Ishikawa (cell line): ENCODE results near the gene ZNF552.

ENCODE experiments used
- CREB1 ChIP-seq: IDR thresholded peaks from 2 replicates; pipeline ENCODE4 v1.6.1; 2012; ENCODE audit warnings: low read depth
- EGR1 ChIP-seq: IDR thresholded peaks from 2 replicates; pipeline ENCODE4 v1.6.1; 2012
- EP300 ChIP-seq: IDR thresholded peaks from 2 replicates; pipeline ENCODE4 v1.6.1; 2012; ENCODE audit warnings: borderline replicate concordance
- MAX ChIP-seq: IDR thresholded peaks from 2 replicates; pipeline ENCODE4 v1.6.1; 2012
- NFIC ChIP-seq: IDR thresholded peaks from 2 replicates; pipeline ENCODE4 v1.6.1; 2012
- RAD21 ChIP-seq: IDR thresholded peaks from 2 replicates; pipeline ENCODE4 v1.6.1; 2012; ENCODE audit warnings: low read depth
- REST ChIP-seq: IDR thresholded peaks from 2 replicates; pipeline ENCODE4 v1.6.1; 2012; ENCODE audit warnings: low read depth, mild to moderate bottlenecking
- TAF1 ChIP-seq: IDR thresholded peaks from 2 replicates; pipeline ENCODE4 v1.6.1; 2012; ENCODE audit warnings: low read depth, mild to moderate bottlenecking
- TEAD4 ChIP-seq: IDR thresholded peaks from 2 replicates; pipeline ENCODE4 v1.6.1; 2012
- YY1 ChIP-seq: IDR thresholded peaks from 2 replicates; pipeline ENCODE4 v1.6.1; 2012; ENCODE audit warnings: low read depth
- ZBTB7A ChIP-seq: IDR thresholded peaks from 2 replicates; pipeline ENCODE4 v1.6.1; 2012; ENCODE audit warnings: low read depth

- TF ChIP-seq YY1 (no peak), RAD21 (no peak), EP300 (no peak), TAF1 (no peak), ZBTB7A (no peak), EGR1 (no peak), CREB1 (no peak), REST (no peak), TEAD4 (no peak), NFIC (no peak), MAX (no peak)
Measured at GRCh38 chr19:57841122-57841763, 26.5 kb upstream of the ZNF552 start.
